GM12801 (cell line): ENCODE measurements around the gene CCDC137.

Experiments used
- TF ChIP-seq, protein P1 (sequence below): IDR thresholded peaks from one replicate; pipeline ENCODE4 v1.5.1; 2011; ENCODE audit warnings: control low read depth; ENCODE audit not compliant: insufficient read length; ENCODE audit errors: extremely low read depth

CCDC137 gene

DNA sequence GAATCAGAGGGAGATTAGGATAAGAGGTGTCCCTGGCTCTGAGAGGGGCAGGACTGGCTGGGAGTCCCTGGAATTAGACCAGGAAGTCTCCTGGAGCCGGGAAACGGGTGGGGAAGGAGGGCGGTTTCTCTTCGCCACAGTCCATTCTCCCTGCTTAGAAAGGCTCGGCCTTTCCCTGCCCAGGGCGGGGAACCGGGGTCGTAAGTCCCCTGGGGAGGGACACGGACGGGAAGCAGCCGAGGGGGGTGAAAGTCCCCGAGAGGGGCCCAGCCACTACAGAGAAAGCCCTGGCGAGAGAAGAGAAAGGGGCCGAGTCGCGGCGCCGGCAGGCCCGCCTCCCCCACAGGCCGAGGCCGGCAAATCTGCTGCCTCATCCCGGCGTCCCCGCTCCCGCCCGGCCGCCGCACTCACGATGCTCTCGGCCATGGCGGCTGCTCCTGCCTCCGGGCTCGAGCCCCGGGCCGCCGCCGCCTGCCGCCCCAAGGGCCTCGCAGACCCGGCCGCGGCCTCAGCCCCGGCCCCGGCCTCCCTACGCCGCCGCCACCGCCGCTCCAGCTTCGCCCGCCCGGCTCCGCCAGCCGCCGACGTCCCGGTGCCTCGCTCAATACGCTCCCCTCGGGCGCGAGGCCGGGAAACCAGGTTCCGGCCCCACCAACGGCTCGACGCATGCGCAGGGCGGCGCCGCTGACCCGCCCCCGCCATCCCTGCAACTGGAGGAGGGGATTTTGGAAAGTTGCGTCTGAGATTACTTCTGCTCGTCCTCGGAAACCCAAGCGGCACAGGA lies 29.8 kb upstream of the CCDC137 start, which contains the start of the genes NPLOC4 and TSPAN10:
Gene NPLOC4 (minus strand): TSS at position 608 of the 784 bp plus-strand sequence. CDS start 182 bp downstream, at position 426.
Gene TSPAN10 (plus strand): TSS at position 692 of the 784 bp plus-strand sequence. CDS start 5,217 bp downstream, outside the sequence.
- TF ChIP-seq, protein P1, sequence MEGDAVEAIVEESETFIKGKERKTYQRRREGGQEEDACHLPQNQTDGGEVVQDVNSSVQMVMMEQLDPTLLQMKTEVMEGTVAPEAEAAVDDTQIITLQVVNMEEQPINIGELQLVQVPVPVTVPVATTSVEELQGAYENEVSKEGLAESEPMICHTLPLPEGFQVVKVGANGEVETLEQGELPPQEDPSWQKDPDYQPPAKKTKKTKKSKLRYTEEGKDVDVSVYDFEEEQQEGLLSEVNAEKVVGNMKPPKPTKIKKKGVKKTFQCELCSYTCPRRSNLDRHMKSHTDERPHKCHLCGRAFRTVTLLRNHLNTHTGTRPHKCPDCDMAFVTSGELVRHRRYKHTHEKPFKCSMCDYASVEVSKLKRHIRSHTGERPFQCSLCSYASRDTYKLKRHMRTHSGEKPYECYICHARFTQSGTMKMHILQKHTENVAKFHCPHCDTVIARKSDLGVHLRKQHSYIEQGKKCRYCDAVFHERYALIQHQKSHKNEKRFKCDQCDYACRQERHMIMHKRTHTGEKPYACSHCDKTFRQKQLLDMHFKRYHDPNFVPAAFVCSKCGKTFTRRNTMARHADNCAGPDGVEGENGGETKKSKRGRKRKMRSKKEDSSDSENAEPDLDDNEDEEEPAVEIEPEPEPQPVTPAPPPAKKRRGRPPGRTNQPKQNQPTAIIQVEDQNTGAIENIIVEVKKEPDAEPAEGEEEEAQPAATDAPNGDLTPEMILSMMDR, result no peak

DNA sequence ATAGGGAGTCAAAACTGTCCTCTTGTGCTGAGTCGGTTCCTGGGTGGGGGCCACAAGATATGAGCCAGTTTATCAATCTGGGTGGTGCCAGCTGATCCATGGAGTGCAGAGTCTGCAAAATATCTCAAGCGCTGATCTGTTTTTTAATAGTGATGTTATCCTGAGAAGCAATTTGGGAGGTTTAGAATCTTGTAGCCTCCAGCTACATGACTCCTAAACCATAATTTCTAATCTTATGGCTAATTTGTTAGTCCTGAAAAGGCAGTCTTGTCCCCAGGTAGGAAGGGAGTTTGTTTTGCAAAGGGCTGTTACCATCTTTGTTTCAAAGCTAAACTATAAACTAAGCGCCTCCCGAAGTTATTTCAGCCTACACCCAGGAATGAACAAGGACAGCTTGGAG lies 27.9 kb upstream of the CCDC137 start:
- TF ChIP-seq, protein P1, result no peak

DNA sequence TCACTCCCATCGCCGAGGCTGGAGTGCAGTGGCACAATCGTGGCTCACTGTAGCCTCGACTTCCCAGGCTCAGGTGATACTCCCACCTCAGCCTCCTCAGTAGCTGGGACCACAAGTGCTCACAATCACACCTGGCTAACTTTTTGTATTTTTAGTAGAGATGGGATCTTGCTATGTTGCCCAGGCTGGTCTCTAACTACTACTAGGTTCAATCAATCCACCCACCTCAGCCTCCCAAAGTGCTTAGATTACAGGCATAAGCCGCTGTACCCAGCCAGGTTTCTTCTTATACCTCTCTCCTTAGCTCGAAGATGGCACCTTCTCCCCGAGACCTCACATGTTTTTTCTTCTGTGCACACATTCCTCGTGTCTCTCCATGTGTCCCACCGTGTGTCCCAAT lies 26.5 kb upstream of the CCDC137 start:
- TF ChIP-seq, protein P1, result no peak

DNA sequence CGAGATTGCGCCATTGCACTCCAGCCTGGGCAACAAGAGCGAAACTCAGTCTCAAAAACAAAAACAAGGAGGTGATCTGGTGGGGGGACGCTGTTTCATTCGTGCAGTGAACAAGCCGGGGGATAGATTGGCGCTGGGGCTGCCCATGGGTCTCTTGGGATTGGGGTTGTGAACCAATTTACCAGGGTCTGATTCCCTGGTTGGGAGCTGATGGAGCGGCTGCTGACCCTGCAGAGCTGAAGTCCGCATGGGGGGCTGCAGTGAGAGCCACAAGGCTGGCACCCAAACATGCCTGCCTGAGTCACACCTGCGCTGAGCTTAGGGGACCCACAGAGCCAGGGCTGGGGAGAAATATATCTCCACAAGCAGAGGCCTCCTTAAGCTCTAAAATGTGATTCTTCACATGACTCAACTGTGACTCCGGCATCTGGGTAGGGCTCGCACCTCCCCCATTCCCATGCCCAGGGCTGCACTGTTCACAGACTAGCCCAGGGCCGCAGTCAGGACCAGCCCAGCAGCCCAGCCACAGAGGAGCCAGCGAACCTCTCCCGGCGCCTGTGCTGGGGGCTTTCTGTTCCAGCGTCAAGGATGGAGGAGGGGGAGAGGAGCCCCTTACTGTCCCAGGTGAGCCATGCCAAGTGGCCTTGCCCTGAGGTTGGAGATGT lies 24.6 kb upstream of the CCDC137 start:
- TF ChIP-seq, protein P1, result no peak

DNA sequence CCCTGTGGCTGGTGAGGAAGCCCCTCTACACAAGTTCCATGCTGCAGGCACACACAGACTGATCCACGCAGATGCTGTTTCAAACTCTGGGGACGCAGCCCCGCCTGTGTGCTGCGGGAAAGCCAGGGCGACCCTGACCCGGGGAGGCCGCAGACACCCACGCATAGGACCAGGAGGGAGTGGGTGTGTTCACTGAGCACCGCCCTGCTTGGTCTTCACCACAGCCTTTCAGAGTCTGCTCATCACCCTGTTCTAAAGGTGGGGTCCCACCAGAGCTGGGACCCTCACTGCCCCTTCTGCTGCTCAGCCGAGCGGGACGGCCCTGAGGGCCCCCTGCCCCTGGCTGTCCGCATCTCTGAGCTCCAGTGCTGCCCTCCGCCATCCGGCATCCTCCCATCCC lies 22.0 kb upstream of the CCDC137 start:
- TF ChIP-seq, protein P1, result no peak

DNA sequence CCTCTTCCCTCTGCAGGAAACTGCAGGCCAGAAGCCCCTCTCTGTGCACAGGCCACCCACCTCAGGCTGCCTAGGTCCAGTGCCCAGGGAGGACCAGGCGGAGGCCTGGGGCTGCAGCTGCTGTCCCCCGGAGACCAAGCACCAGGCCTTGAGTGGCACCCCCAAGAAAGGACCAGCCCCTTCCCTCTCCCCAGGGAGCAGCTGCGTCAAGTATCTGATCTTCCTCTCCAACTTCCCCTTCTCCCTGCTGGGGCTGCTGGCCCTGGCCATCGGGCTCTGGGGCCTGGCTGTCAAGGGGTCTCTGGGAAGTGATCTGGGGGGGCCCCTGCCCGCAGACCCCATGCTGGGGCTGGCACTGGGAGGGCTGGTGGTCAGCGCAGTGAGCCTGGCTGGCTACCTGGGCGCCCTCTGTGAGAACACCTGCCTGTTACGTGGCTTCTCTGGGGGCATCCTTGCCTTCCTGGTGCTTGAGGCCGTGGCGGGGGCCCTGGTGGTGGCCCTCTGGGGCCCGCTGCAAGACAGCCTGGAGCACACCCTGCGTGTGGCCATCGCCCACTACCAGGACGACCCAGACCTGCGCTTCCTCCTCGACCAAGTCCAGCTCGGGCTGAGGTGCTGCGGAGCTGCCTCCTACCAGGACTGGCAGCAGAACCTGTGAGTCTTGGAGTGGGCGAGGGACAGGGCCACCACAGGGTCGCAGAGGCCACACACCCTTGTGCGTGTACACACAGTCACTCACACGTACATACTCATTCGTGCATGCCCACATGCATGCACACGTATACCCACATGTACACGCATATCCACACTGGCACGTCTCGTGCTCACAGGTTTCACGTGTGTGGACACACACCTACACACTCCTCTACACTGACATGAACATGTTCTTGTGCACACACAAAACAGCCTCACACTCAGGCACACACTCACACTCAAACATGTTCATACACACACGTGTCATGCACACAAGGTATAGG lies 21.3 kb upstream of the CCDC137 start:
- TF ChIP-seq, protein P1, result no peak
